ENCODE data around the gene CCDC149.

CCDC149 gene

DNA sequence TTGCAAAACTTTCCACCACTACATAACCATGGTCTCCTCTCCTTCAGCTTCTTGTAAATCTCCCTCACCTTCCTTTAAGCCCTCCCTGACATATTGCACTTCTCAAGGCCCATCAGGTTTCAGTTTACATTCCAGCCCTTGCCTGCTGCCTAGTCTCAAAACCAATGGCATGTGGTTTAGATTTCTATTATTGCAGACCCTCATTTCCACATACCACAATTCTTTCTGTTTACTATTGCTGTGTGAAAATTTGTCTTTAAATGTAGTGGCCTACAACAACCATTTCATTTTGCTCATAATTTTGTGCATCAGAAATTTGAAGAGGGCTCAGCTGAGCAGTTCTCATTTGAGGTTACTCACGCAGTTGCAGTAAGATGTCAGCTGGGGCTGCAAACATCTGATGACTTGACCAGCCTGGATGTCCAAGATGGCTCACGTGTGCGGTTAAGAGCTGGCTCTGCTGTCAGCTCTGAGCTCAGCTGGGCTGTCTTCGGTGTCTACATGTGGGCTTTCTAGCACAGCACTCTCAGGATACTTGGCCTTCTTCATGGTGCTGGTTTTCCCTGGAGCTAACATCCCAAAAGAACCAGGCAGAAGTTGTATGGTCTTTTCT, 147.4 kb downstream of the CCDC149 start:
- Histone ChIP-seq H3K4me3 (ENCODE audit: low read length) (no peak overlapping the region), H3K27me3 (ENCODE audit: control insufficient read depth, insufficient read depth, low read length) (no peaks in the 10 kb centered on the region), H3K9ac (ENCODE audit: low read length) (no peak overlapping the region), H3K4me1 (ENCODE audit: control insufficient read depth, insufficient read depth, low read length) (no peaks in the 10 kb centered on the region), H3K36me3 (ENCODE audit: control insufficient read depth, insufficient read depth, low read length) (no peaks in the 10 kb centered on the region), H3K9me3 (ENCODE audit: control insufficient read depth, low read length) (no peaks in the 10 kb centered on the region)

DNA sequence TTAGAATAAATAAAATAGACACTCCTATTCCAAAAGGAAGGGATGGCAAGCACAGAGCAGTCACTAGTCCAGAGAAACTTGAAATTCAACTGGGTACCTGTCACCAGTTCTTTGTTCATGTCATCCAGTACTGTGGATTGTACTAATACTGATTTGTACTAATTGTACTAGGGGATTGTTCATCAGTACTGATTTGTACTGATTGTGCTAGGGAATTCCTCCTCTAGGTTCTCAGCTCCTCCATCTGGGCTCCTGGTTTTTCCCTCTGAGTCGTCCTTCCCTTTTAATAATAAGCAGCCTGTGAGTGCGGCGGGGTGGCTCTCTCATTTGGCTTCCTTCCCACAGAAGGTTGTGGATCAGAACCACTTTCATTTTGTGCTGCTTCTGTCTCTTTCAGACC, 148.5 kb downstream of the CCDC149 start:
- no peaks in the 10 kb centered on the region for H3K4me1 ChIP-seq (ENCODE audit: control insufficient read depth, insufficient read depth, low read length)
- H3K9ac ChIP-seq (ENCODE audit: low read length): no peak overlapping the region
- no peaks in the 10 kb centered on the region for H3K27me3 ChIP-seq (ENCODE audit: control insufficient read depth, insufficient read depth, low read length)
- no peak overlapping the region for H3K4me3 ChIP-seq (ENCODE audit: low read length)
- H3K36me3 ChIP-seq (ENCODE audit: control insufficient read depth, insufficient read depth, low read length): no peaks in the 10 kb centered on the region
- no peaks in the 10 kb centered on the region for H3K9me3 ChIP-seq (ENCODE audit: control insufficient read depth, low read length)

DNA sequence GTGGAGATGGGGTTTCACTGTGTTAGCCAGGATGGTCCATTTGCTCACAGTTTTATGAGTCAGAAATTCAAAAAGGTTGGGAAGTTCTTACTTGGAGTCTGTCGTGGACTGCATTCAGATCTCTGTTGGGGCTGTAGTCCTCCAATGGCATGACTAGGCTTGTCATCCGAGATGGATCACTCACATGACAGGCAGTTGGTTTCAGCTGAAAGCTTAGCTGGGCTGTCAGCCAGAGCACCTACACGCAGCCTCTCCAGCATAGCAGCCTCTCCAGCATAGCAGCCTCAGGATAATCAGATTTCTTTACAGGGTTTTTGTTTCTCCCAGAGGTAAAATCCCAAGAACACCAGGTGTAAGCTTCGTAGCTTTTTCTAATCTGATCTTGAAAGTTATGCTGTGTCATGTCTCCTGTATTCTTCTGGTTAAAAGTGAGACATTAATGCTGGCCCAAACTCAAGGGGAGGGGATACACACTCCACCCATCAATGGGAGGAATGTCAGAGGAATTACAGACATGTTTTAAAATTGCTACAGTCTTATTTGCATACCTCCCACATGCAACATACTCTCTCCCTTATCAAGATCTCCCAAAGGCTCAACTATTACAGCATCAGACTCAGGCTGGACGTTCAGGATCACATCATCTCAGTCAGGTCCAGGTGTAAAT, 149.1 kb downstream of the CCDC149 start:
- no peaks in the 10 kb centered on the region for H3K9me3 ChIP-seq (ENCODE audit: control insufficient read depth, low read length)
- H3K4me1 ChIP-seq (ENCODE audit: control insufficient read depth, insufficient read depth, low read length): no peaks in the 10 kb centered on the region
- H3K4me3 ChIP-seq (ENCODE audit: low read length): no peak overlapping the region
- no peaks in the 10 kb centered on the region for H3K27me3 ChIP-seq (ENCODE audit: control insufficient read depth, insufficient read depth, low read length)
- no peaks in the 10 kb centered on the region for H3K36me3 ChIP-seq (ENCODE audit: control insufficient read depth, insufficient read depth, low read length)
- no peak overlapping the region for H3K9ac ChIP-seq (ENCODE audit: low read length)

Data from mucosa of stomach (tissue), 1 donor.